Coronary artery (tissue), 2 donors: ENCODE results near the gene KRT39.
A peak's percentile ranks its signal among the peaks of the same experiment; 100 is the strongest.

Experiments
- DNase-seq: peaks from one replicate; pipeline ENCODE4 v3.0.0-alpha.2; 2017; ENCODE audit warnings: low spot score
- H3K27ac ChIP-seq, 2 donors: fragments of 200-600 bp; sonication (generic); one replicate each; pipeline ENCODE4 v1.5.1; 2016 to 2019
- H3K4me3 ChIP-seq: fragments of 200-600 bp; sonication (generic); 2 replicates; pipeline ENCODE4 v1.5.1; 2016; ENCODE audit warnings: mild to moderate bottlenecking, moderate library complexity
- CTCF ChIP-seq: fragments of 200-600 bp; sonication (generic); IDR thresholded peaks from one replicate; pipeline ENCODE4 v1.5.1; 2019; ENCODE audit warnings: antibody characterized with exemption

Gene KRT39

GRCh38 chr17:40909755-40910154 is 57.0 kb downstream of the KRT39 start:
- TF ChIP-seq CTCF, result no peak

GRCh38 chr17:40909351-40909750 is 57.4 kb downstream of the KRT39 start:
- no peak overlapping the region for H3K27ac ChIP-seq
- TF ChIP-seq CTCF, result peak; percentile 46
- no peak overlapping the region for H3K4me3 ChIP-seq
- DNase-seq, result peak; percentile 87

More at GRCh38 chr17:40909755-40910154, 57.0 kb downstream of the KRT39 start:
- Histone ChIP-seq H3K4me3 (no peak overlapping the region), H3K27ac (no peak overlapping the region)
- DNase-seq, result no peak
